ENCODE results near the gene ELAVL1. TPM values are rescaled to one million over a fixed set of nuclear protein-coding genes. Genes with fewer than 3 reads are reported as not detected.

ELAVL1 gene
- total and polyA plus RNA-seq, 9 of the 15 experiments (the other 6 are each of a cell fraction or from before 2014, with no cell fraction given) = 4.3 to 172 (median 69.2) TPM

DNA sequence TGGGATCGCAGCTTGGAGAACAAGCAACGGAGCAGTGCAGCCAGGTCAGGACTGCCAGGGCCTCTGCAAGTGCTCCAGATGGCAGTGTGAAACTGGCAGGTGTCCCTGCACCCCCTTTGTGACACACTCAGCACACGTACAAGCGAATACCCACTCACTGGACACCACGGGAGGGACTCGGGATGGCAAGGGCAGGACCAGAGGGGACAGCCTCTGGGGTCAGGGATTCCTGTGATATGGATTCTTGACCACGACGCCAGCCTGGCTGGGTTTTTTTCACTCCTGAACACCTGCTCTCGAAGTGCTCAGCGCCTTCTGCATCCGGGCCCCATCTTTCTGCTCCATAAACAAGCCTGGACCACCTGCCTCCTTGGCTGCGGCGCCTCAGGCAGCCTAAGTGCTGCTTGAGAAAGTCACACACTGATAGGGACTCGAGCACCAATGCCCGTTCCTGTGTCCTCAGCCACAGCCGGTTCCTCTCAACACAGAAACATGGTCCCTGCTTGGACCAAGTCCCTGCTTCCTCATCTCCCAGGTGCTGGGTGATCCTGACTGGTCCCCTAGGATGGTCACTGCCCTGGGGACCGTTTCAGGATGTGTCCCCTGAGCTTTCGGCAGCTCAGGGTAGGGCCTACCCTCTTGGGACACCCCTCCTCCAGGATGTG lies 22.0 kb downstream of the ELAVL1 start (continued):
- TF ChIP-seq, protein P1, sequence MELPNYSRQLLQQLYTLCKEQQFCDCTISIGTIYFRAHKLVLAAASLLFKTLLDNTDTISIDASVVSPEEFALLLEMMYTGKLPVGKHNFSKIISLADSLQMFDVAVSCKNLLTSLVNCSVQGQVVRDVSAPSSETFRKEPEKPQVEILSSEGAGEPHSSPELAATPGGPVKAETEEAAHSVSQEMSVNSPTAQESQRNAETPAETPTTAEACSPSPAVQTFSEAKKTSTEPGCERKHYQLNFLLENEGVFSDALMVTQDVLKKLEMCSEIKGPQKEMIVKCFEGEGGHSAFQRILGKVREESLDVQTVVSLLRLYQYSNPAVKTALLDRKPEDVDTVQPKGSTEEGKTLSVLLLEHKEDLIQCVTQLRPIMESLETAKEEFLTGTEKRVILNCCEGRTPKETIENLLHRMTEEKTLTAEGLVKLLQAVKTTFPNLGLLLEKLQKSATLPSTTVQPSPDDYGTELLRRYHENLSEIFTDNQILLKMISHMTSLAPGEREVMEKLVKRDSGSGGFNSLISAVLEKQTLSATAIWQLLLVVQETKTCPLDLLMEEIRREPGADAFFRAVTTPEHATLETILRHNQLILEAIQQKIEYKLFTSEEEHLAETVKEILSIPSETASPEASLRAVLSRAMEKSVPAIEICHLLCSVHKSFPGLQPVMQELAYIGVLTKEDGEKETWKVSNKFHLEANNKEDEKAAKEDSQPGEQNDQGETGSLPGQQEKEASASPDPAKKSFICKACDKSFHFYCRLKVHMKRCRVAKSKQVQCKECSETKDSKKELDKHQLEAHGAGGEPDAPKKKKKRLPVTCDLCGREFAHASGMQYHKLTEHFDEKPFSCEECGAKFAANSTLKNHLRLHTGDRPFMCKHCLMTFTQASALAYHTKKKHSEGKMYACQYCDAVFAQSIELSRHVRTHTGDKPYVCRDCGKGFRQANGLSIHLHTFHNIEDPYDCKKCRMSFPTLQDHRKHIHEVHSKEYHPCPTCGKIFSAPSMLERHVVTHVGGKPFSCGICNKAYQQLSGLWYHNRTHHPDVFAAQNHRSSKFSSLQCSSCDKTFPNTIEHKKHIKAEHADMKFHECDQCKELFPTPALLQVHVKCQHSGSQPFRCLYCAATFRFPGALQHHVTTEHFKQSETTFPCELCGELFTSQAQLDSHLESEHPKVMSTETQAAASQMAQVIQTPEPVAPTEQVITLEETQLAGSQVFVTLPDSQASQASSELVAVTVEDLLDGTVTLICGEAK (IDR thresholded peaks at IDR 0.05) = no peak
- TF ChIP-seq, protein P1 (CRISPR knock-in tag; IDR thresholded peaks at IDR 0.05) = no peak
- TF ChIP-seq TCF3 (CRISPR knock-in tag; IDR thresholded peaks at IDR 0.05) (no peak), TCF7 (IDR thresholded peaks at IDR 0.05; ENCODE audit: borderline replicate concordance) (no peak), MEF2D (tag; conservative IDR thresholded peaks at IDR 0.05; ENCODE audit: low read depth) (no peak), RBM17 (IDR thresholded peaks at IDR 0.05; ENCODE audit: borderline replicate concordance, low read depth, low read length) (no peak), TARDBP (IDR thresholded peaks at IDR 0.05) (no peak), FOXJ2 (tag; IDR thresholded peaks at IDR 0.05) (no peak), SMARCB1 (IDR thresholded peaks at IDR 0.05; ENCODE audit: insufficient read length, low read depth) (no peak), ELF1 (tag; IDR thresholded peaks at IDR 0.05) (no peak), PRMT5 (CRISPR knock-in tag; IDR thresholded peaks at IDR 0.05) (no peak), ZNF444 (CRISPR knock-in tag; IDR thresholded peaks at IDR 0.05) (no peak)
- TF ChIP-seq, protein P2, sequence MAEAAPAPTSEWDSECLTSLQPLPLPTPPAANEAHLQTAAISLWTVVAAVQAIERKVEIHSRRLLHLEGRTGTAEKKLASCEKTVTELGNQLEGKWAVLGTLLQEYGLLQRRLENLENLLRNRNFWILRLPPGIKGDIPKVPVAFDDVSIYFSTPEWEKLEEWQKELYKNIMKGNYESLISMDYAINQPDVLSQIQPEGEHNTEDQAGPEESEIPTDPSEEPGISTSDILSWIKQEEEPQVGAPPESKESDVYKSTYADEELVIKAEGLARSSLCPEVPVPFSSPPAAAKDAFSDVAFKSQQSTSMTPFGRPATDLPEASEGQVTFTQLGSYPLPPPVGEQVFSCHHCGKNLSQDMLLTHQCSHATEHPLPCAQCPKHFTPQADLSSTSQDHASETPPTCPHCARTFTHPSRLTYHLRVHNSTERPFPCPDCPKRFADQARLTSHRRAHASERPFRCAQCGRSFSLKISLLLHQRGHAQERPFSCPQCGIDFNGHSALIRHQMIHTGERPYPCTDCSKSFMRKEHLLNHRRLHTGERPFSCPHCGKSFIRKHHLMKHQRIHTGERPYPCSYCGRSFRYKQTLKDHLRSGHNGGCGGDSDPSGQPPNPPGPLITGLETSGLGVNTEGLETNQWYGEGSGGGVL (CRISPR knock-in tag; IDR thresholded peaks at IDR 0.05) = no peak
- TF ChIP-seq, protein P3, sequence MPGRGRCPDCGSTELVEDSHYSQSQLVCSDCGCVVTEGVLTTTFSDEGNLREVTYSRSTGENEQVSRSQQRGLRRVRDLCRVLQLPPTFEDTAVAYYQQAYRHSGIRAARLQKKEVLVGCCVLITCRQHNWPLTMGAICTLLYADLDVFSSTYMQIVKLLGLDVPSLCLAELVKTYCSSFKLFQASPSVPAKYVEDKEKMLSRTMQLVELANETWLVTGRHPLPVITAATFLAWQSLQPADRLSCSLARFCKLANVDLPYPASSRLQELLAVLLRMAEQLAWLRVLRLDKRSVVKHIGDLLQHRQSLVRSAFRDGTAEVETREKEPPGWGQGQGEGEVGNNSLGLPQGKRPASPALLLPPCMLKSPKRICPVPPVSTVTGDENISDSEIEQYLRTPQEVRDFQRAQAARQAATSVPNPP (IDR thresholded peaks at IDR 0.05; ENCODE audit: borderline replicate concordance, insufficient read depth, insufficient read length) = no peak
